ENCODE measurements around the gene DIPK2A. TPM values are rescaled to one million over a fixed set of nuclear protein-coding genes. Genes with fewer than 3 reads are reported as not detected.
A peak's percentile ranks its signal among the peaks of the same experiment; 100 is the strongest.

DIPK2A gene
- total and polyA plus RNA-seq, 4 donors = 6.1 to 125 (median 17.8) TPM

DNA sequence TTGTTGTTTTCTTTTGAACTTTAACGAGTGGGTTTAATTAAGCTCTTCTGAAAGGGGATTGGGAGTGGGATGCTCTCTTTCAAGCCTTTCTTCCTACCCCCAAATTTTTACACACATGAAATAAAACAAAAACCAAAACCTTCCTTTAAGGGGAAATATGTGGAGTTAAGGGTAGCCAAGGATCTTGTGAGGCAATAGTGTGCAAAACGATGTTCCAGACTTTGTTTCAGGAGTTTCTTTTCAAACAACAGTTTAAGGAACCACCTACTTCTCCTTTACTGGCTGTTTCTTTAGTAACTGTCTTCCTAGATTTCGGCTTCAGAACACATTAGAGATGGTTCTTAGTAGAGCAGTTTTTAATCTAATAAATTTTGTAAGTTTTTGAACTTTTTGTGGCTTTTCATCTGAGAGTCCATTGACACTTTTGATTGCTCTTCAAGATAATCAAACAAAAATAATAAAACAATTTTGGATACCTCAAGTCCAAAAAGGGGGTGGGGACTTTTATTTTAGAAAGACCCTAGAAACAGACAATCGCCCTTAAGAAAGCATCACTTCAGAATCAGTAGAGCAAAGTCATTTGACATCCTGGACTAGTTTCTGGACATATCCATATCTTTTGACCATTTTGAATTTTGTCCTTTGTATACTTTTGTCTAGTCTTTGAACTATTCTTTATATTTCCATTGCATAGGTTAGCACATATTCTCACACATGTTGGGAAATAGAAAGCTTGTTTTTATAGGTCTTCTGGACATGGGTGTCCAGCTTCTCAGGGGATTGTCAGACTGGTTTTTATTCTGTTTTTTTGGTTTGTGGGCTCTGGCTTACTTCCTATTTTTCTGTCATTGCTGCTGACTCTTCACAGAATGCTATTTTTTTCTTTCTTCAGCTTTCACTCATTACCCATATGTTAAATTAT is 6.0 kb downstream of the DIPK2A start:
- WGBS, 2 donors = 23 to 48% methylated on average over 4 of the region's 4 CpGs
- ATAC-seq (ENCODE audit: insufficient read depth, low FRiP score) (no peak), DNase-seq (peak in 2 of 3 donors; percentile 57 to 78)
- Histone ChIP-seq H3K9ac (ENCODE audit: insufficient read depth in 1 of 2, low read length in 2 of 2) (peak overlapping the region in 1 of 2 donors; percentile 17), H3K9me3 (ENCODE audit: control insufficient read depth in 4 of 4, insufficient read depth in 3 of 4, low read length in 3 of 4) (no peaks in the 10 kb centered on the region), H3K36me3 (ENCODE audit: control insufficient read depth in 4 of 4, insufficient read depth in 4 of 4, low read length in 4 of 4) (peaks cover 0 to 8% (median 1%) of the 10 kb centered on the region in 4 donors), H3K27ac (ENCODE audit: low read depth in 1 of 2, low read length in 1 of 2) (peak overlapping the region in 1 of 2 donors; percentile 21), H3K4me3 (no peak overlapping the region), H3K4me1 (ENCODE audit: control insufficient read depth in 5 of 5, insufficient read depth in 5 of 5, low read length in 5 of 5) (peaks cover 0 to 34% (median 2%) of the 10 kb centered on the region in 5 donors), H3K27me3 (ENCODE audit: control insufficient read depth in 3 of 3, insufficient read depth in 3 of 3, low read length in 2 of 3) (no peaks in the 10 kb centered on the region)
- TF ChIP-seq, protein P1, sequence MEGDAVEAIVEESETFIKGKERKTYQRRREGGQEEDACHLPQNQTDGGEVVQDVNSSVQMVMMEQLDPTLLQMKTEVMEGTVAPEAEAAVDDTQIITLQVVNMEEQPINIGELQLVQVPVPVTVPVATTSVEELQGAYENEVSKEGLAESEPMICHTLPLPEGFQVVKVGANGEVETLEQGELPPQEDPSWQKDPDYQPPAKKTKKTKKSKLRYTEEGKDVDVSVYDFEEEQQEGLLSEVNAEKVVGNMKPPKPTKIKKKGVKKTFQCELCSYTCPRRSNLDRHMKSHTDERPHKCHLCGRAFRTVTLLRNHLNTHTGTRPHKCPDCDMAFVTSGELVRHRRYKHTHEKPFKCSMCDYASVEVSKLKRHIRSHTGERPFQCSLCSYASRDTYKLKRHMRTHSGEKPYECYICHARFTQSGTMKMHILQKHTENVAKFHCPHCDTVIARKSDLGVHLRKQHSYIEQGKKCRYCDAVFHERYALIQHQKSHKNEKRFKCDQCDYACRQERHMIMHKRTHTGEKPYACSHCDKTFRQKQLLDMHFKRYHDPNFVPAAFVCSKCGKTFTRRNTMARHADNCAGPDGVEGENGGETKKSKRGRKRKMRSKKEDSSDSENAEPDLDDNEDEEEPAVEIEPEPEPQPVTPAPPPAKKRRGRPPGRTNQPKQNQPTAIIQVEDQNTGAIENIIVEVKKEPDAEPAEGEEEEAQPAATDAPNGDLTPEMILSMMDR (IDR thresholded peaks at IDR 0.05; ENCODE audit: control extremely low read depth, extremely low read depth) = no peak

DNA sequence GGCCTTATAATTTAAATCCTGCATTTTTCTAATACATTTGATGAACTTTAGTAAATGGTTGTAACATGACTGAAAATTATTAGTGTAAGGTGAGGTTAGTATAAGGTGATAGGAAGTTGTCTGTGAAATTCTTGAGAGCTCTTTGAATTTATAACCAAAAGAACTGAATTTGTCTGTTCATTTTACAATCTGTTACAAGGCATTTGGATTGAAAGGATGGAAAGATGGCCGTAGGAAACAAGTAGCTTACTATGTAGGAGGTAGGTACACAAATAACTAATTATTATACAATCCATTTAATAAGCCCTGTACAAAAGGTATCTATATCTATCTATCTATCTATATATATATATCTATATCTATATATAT is 6.6 kb downstream of the DIPK2A start:
- 55 to 63% methylated on average over 1 of the region's 1 CpG for WGBS, 2 donors
- H3K27ac ChIP-seq (ENCODE audit: low read depth in 1 of 2, low read length in 1 of 2) = no peak overlapping the region
- no peaks in the 10 kb centered on the region for H3K27me3 ChIP-seq (ENCODE audit: control insufficient read depth in 3 of 3, insufficient read depth in 3 of 3, low read length in 2 of 3)
- no peaks in the 10 kb centered on the region for H3K9me3 ChIP-seq (ENCODE audit: control insufficient read depth in 4 of 4, insufficient read depth in 3 of 4, low read length in 3 of 4)
- no peak overlapping the region for H3K9ac ChIP-seq (ENCODE audit: insufficient read depth in 1 of 2, low read length in 2 of 2)
- ATAC-seq (ENCODE audit: insufficient read depth, low FRiP score) (no peak), DNase-seq (no peak)
- TF ChIP-seq, protein P1 (IDR thresholded peaks at IDR 0.05; ENCODE audit: control extremely low read depth, extremely low read depth) = no peak
- H3K4me3 ChIP-seq = no peak overlapping the region
- H3K36me3 ChIP-seq (ENCODE audit: control insufficient read depth in 4 of 4, insufficient read depth in 4 of 4, low read length in 4 of 4) = peaks cover 0 to 8% (median 2%) of the 10 kb centered on the region in 4 donors
- H3K4me1 ChIP-seq (ENCODE audit: control insufficient read depth in 5 of 5, insufficient read depth in 5 of 5, low read length in 5 of 5) = peaks cover 0 to 34% (median 2%) of the 10 kb centered on the region in 5 donors

DNA sequence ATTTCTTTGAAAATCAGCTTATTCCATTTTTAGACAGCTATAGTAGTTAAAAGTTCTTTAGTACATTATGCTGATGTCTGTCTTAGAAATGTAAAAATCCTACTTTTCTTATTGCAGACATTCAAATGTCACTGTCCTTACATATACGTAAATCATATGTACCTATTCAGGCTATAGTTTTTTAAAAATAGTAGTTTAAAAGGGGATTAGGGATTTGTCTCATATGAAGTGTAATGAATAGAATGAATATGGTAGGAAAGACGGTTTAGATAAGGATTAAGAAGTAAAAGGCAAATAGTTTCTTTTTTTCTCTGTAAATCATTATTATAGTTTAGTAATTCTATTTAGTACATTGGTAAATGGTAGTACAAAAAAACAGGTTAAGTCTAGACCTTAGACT is 7.4 kb downstream of the DIPK2A start:
- no peak for DNase-seq
- Histone ChIP-seq H3K27me3 (ENCODE audit: control insufficient read depth in 3 of 3, insufficient read depth in 3 of 3, low read length in 2 of 3) (no peaks in the 10 kb centered on the region), H3K27ac (ENCODE audit: low read depth in 1 of 2, low read length in 1 of 2) (no peak overlapping the region), H3K9me3 (ENCODE audit: control insufficient read depth in 4 of 4, insufficient read depth in 3 of 4, low read length in 3 of 4) (no peaks in the 10 kb centered on the region), H3K4me3 (no peak overlapping the region), H3K36me3 (ENCODE audit: control insufficient read depth in 4 of 4, insufficient read depth in 4 of 4, low read length in 4 of 4) (peaks cover 0 to 9% (median 2%) of the 10 kb centered on the region in 4 donors), H3K4me1 (ENCODE audit: control insufficient read depth in 5 of 5, insufficient read depth in 5 of 5, low read length in 5 of 5) (peaks cover 0 to 34% (median 2%) of the 10 kb centered on the region in 5 donors), H3K9ac (ENCODE audit: insufficient read depth in 1 of 2, low read length in 2 of 2) (no peak overlapping the region)
- no peak for ATAC-seq (ENCODE audit: insufficient read depth, low FRiP score)
- TF ChIP-seq, protein P1 (IDR thresholded peaks at IDR 0.05; ENCODE audit: control extremely low read depth, extremely low read depth) = no peak
- WGBS, 2 donors = 92 to 95% methylated on average over 2 of the region's 2 CpGs

Data from lung (tissue), 12 donors.